Loucy (cell line): ENCODE data around the gene UQCC2.

ENCODE experiments used
- H2AFZ ChIP-seq: fragments of 200-600 bp; sonication (generic); 2 replicates; pipeline ENCODE4 v1.6.0; 2016; ENCODE audit warnings: antibody characterized with exemption, mild to moderate bottlenecking, low read length, moderate library complexity
- H3F3A ChIP-seq: fragments of 200-600 bp; 2 replicates; pipeline ENCODE4 v1.6.0; 2016; ENCODE audit warnings: antibody characterized with exemption, low read depth, mild to moderate bottlenecking
- H3K27me3 ChIP-seq: fragments of 200-600 bp; sonication (generic); 2 replicates; pipeline ENCODE4 v1.6.1; 2014; ENCODE audit warnings: low read length, mild to moderate bottlenecking; ENCODE audit not compliant: insufficient read depth, poor library complexity, severe bottlenecking
- H3K36me3 ChIP-seq: fragments of 200-600 bp; sonication (generic); 2 replicates; pipeline ENCODE4 v1.6.1; 2016; ENCODE audit warnings: low read length; ENCODE audit not compliant: insufficient read depth
- H3K4me1 ChIP-seq: fragments of 200-600 bp; sonication (generic); 2 replicates; pipeline ENCODE4 v1.5.1; 2014; ENCODE audit warnings: low read length, mild to moderate bottlenecking; ENCODE audit not compliant: insufficient read depth, poor library complexity, severe bottlenecking
- H3K4me2 ChIP-seq: fragments of 200-600 bp; sonication (generic); 2 replicates; pipeline ENCODE4 v1.6.0; 2014; ENCODE audit warnings: antibody characterized with exemption, low read length, low read depth, mild to moderate bottlenecking; ENCODE audit not compliant: poor library complexity, severe bottlenecking
- H3K4me3 ChIP-seq: fragments of 200-600 bp; sonication (generic); 2 replicates; pipeline ENCODE4 v1.5.1; 2014; ENCODE audit warnings: low read length, mild to moderate bottlenecking, mixed read lengths; ENCODE audit not compliant: poor library complexity, severe bottlenecking
- H3K79me2 ChIP-seq: fragments of 200-600 bp; sonication (generic); 2 replicates; pipeline ENCODE4 v1.6.1; 2014; ENCODE audit warnings: low read length; ENCODE audit not compliant: insufficient read depth
- H3K9ac ChIP-seq: fragments of 200-600 bp; sonication (generic); 2 replicates; pipeline ENCODE4 v1.6.0; 2014; ENCODE audit warnings: mild to moderate bottlenecking, low read depth, low read length, moderate library complexity; ENCODE audit not compliant: poor library complexity, severe bottlenecking
- H3K9me2 ChIP-seq: fragments of 200-600 bp; sonication (generic); replicated peaks from 2 replicates; pipeline ENCODE4 v1.6.1; 2016; ENCODE audit warnings: low read depth, low read length, mixed read lengths
- H3K9me3 ChIP-seq: fragments of 200-600 bp; sonication (generic); 2 replicates; pipeline ENCODE4 v1.6.1; 2014; ENCODE audit warnings: mild to moderate bottlenecking, antibody characterized with exemption, low read length, low read depth; ENCODE audit not compliant: insufficient read depth
- H4K20me1 ChIP-seq: fragments of 200-600 bp; sonication (generic); 2 replicates; pipeline ENCODE4 v1.6.0; 2014; ENCODE audit warnings: antibody characterized with exemption, low read length, mild to moderate bottlenecking; ENCODE audit not compliant: insufficient read depth, poor library complexity, severe bottlenecking
- EZH2phosphoT487 ChIP-seq: fragments of 200-600 bp; IDR thresholded peaks from 2 replicates; pipeline ENCODE4 v1.6.1; 2018; ENCODE audit warnings: antibody characterized with exemption, mild to moderate bottlenecking, moderate library complexity, borderline replicate concordance
- TF ChIP-seq, protein P1 (sequence below): fragments of 200-600 bp; sonication (generic); conservative IDR thresholded peaks from 2 replicates; pipeline ENCODE4 v1.5.1; 2014; ENCODE audit warnings: mild to moderate bottlenecking, antibody characterized with exemption, low read length

The UQCC2 gene

DNA sequence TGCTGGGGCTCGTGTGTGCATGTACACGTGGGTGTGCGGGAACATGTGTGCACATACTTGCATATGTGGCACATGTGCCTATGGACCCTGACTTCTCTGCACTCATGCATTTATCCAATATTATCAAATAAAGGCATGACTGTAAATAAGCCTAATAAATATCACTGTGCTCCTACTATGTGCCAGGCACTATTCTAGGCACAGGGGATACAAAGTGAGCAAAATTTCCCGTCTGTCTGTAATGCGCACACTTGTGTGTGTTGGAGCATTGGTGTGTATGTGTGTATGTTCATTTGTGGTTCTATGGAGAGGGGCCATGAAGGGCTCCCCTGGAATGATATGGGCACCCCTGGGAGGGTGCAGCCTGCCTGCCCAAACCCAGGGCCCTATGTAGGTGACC, 48.5 kb downstream of the UQCC2 start:
- no peak overlapping the region for H3K9ac ChIP-seq
- H4K20me1 ChIP-seq = no peaks in the 10 kb centered on the region
- no peaks in the 10 kb centered on the region for H3K9me2 ChIP-seq
- no peaks in the 10 kb centered on the region for H3K9me3 ChIP-seq
- H3K36me3 ChIP-seq = peaks cover 23% of the 10 kb centered on the region; the same call in 1 of the 2 replicates
- no peaks in the 10 kb centered on the region for H3K27me3 ChIP-seq
- H3K4me2 ChIP-seq = no peak overlapping the region
- no peak overlapping the region for H2AFZ ChIP-seq
- no peak overlapping the region for H3K4me3 ChIP-seq
- H3K79me2 ChIP-seq = no peaks in the 10 kb centered on the region
- no peaks in the 10 kb centered on the region for H3K4me1 ChIP-seq
- no peak for TF ChIP-seq EZH2phosphoT487
- TF ChIP-seq, protein P1, sequence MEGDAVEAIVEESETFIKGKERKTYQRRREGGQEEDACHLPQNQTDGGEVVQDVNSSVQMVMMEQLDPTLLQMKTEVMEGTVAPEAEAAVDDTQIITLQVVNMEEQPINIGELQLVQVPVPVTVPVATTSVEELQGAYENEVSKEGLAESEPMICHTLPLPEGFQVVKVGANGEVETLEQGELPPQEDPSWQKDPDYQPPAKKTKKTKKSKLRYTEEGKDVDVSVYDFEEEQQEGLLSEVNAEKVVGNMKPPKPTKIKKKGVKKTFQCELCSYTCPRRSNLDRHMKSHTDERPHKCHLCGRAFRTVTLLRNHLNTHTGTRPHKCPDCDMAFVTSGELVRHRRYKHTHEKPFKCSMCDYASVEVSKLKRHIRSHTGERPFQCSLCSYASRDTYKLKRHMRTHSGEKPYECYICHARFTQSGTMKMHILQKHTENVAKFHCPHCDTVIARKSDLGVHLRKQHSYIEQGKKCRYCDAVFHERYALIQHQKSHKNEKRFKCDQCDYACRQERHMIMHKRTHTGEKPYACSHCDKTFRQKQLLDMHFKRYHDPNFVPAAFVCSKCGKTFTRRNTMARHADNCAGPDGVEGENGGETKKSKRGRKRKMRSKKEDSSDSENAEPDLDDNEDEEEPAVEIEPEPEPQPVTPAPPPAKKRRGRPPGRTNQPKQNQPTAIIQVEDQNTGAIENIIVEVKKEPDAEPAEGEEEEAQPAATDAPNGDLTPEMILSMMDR = no peak
- H3F3A ChIP-seq = no peaks in the 10 kb centered on the region

DNA sequence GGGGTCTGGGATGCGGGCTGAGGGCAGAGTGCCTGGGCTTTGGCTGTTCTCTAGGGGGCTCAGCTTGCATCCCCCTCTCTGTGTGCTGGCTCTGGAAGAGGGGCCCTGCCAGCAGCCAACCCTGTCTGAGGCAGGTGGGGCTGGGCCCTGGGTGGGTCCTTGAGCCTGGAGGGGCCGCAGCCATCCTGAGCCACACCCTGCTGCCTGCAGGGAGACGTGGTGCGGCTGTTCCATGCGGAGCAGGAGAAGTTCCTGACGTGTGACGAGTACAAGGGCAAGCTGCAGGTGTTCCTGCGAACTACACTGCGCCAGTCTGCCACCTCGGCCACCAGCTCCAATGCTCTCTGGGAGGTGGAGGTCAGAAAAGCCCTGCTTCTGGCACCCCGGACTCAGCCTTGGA, 49.2 kb downstream of the UQCC2 start:
- H3K27me3 ChIP-seq = no peaks in the 10 kb centered on the region
- H3K4me2 ChIP-seq = no peak overlapping the region
- no peaks in the 10 kb centered on the region for H3K9me2 ChIP-seq
- H3K9ac ChIP-seq = no peak overlapping the region
- no peak overlapping the region for H3K4me3 ChIP-seq
- H3F3A ChIP-seq = no peaks in the 10 kb centered on the region
- TF ChIP-seq, protein P1 = no peak
- TF ChIP-seq EZH2phosphoT487 = no peak
- no peaks in the 10 kb centered on the region for H3K9me3 ChIP-seq
- H4K20me1 ChIP-seq = no peaks in the 10 kb centered on the region
- peaks cover 22% of the 10 kb centered on the region; the same call in 1 of the 2 replicates for H3K36me3 ChIP-seq
- no peak overlapping the region for H2AFZ ChIP-seq
- H3K4me1 ChIP-seq = no peaks in the 10 kb centered on the region
- H3K79me2 ChIP-seq = no peaks in the 10 kb centered on the region

DNA sequence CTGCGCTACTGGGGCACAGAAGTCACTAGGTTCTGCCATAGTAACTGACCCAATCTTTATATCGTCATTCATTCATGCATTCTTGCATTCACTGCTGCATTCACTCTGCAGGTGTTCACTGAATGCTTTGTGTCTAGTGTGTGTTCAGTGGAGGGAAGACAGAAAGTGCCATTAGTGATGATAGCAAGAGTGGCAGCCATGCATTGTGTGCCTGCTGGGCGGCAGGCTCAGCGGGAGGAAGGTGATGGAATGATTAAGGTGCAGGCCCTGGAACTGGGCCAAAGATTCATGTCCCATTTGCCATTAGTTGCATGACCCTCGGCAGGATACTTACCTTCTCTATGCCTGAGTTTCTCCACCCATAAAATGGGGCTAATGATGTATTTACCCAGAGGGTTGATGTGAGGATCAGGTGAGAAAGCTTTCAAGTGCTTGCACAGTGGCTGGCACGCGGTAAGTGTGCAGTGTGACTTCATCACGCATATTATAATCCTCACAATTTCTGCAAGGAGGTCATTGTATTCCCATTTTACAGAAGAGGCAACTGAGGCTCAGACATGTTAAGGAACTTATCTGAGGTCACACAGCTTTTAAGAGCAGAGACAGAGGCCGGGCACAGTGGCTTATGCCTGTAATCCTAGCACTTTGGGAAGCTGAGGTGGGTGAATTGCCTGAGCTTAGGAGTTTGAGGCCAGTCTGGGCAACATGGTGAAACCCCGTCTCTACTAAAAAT, 50.2 kb downstream of the UQCC2 start:
- Histone ChIP-seq H3K4me3 (no peak overlapping the region), H3K36me3 (peaks cover 29% of the 10 kb centered on the region; the same call in 1 of the 2 replicates), H3K9ac (no peak overlapping the region), H3F3A (no peaks in the 10 kb centered on the region), H4K20me1 (no peaks in the 10 kb centered on the region), H3K27me3 (no peaks in the 10 kb centered on the region), H2AFZ (no peak overlapping the region), H3K9me2 (no peaks in the 10 kb centered on the region), H3K4me1 (no peaks in the 10 kb centered on the region), H3K79me2 (no peaks in the 10 kb centered on the region), H3K4me2 (no peak overlapping the region), H3K9me3 (no peaks in the 10 kb centered on the region)
- TF ChIP-seq EZH2phosphoT487 = no peak
- TF ChIP-seq, protein P1 = no peak
